Medulla oblongata (tissue), 1 donor: ENCODE results near the gene S1PR2.

Experiments used
- DNase-seq: peaks from one replicate; pipeline ENCODE4 v3.0.0-alpha.2; 2015; ENCODE audit errors: extremely low spot score

The S1PR2 gene

GRCh38 chr19:10230861-10231611 is at the start of gene S1PR2:
Gene S1PR2, minus strand, starts transcription at chr19:10231331. Its CDS starts 6,426 bp downstream, at chr19:10224905.
- DNase-seq: peak; percentile 50

GRCh38 chr19:10279737-10280442 is 48.8 kb upstream of the S1PR2 start:
- DNase-seq: no peak

GRCh38 chr19:10278935-10279334 is 47.8 kb upstream of the S1PR2 start:
- DNase-seq: no peak

GRCh38 chr19:10277795-10278589 is 46.9 kb upstream of the S1PR2 start:
- no peak for DNase-seq

- no peak for DNase-seq
Measured at GRCh38 chr19:10274589-10274988, 43.5 kb upstream of the S1PR2 start.

- DNase-seq: peak; percentile 48
Measured at GRCh38 chr19:10271543-10272086, 40.5 kb upstream of the S1PR2 start.

GRCh38 chr19:10270616-10271394 is 39.7 kb upstream of the S1PR2 start, which contains the start of gene ICAM1:
Gene ICAM1, plus strand, starts transcription at chr19:10271120. Its CDS starts 40 bp downstream, at chr19:10271160.
- peak; percentile 61 for DNase-seq

GRCh38 chr19:10270180-10270615 is 39.1 kb upstream of the S1PR2 start:
- DNase-seq: peak; percentile 64

GRCh38 chr19:10269333-10270179 is 38.4 kb upstream of the S1PR2 start:
- DNase-seq: peak; percentile 77

- no peak for DNase-seq
Measured at GRCh38 chr19:10268071-10268470, 36.9 kb upstream of the S1PR2 start.

- no peak for DNase-seq
Measured at GRCh38 chr19:10266706-10267105, 35.6 kb upstream of the S1PR2 start.

- no peak for DNase-seq
Measured at GRCh38 chr19:10262771-10263170, 31.6 kb upstream of the S1PR2 start.

GRCh38 chr19:10260141-10260584 is 29.0 kb upstream of the S1PR2 start:
- DNase-seq: no peak

- peak; percentile 76 for DNase-seq
Measured at GRCh38 chr19:10259162-10259905, 28.2 kb upstream of the S1PR2 start.

GRCh38 chr19:10258080-10258710 is 27.1 kb upstream of the S1PR2 start:
- no peak for DNase-seq

GRCh38 chr19:10256970-10257615 is 26.0 kb upstream of the S1PR2 start:
- no peak for DNase-seq

GRCh38 chr19:10256551-10256950 is 25.4 kb upstream of the S1PR2 start:
- DNase-seq: no peak

- DNase-seq: no peak
Measured at GRCh38 chr19:10255358-10255757, 24.2 kb upstream of the S1PR2 start.
